Esophagus muscularis mucosa (tissue), 4 donors: ENCODE results near the gene DPYD.

Experiments used
- EP300 ChIP-seq: sonication (generic); formaldehyde crosslinking; IDR thresholded peaks from one replicate; pipeline ENCODE4 v1.6.1; 2017; ENCODE audit warnings: antibody characterized with exemption
- POLR2A ChIP-seq: fragments of 450-650 bp; IDR thresholded peaks from one replicate; pipeline ENCODE4 v1.6.1; 2017; ENCODE audit warnings: antibody characterized with exemption, moderate library complexity, mild to moderate bottlenecking, low read depth
- POLR2AphosphoS5 ChIP-seq, 2 donors: sonication (generic); formaldehyde crosslinking; IDR thresholded peaks; one replicate each; pipeline ENCODE4 v1.6.1; 2017; ENCODE audit warnings: antibody characterized with exemption in 2 of 2
- TF ChIP-seq, protein P1 (sequence below), 3 experiments: fragments of 200-600 bp in 2 of 3; fragments of 450-650 bp in 1 of 3; sonication (generic) in 2 of 3; IDR thresholded peaks; one replicate each; pipeline ENCODE4 v1.5.1; 2017 to 2019; ENCODE audit warnings: antibody characterized with exemption in 3 of 3, mild to moderate bottlenecking in 2 of 3, moderate library complexity in 1 of 3

DNA sequence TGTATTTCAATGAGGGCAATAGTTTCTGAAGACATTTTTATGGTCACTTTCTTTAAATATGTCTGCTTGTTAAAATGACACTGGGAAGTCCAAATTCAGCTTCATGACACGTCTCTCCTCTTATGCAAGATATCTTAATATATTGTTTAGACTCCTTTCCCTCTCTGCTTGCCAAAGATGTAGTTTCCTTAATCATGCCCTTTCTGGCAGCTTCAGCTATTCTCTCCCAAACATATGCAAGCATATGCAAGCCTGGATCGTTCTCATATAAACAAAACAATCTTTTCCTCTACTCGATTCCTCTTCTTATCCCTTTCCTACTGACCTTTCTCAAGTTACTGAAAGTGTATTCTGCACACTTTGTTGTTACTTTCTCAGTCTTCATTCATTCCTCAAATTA is 827.1 kb downstream of the DPYD start:
- TF ChIP-seq POLR2A: no peak
- TF ChIP-seq, protein P1, sequence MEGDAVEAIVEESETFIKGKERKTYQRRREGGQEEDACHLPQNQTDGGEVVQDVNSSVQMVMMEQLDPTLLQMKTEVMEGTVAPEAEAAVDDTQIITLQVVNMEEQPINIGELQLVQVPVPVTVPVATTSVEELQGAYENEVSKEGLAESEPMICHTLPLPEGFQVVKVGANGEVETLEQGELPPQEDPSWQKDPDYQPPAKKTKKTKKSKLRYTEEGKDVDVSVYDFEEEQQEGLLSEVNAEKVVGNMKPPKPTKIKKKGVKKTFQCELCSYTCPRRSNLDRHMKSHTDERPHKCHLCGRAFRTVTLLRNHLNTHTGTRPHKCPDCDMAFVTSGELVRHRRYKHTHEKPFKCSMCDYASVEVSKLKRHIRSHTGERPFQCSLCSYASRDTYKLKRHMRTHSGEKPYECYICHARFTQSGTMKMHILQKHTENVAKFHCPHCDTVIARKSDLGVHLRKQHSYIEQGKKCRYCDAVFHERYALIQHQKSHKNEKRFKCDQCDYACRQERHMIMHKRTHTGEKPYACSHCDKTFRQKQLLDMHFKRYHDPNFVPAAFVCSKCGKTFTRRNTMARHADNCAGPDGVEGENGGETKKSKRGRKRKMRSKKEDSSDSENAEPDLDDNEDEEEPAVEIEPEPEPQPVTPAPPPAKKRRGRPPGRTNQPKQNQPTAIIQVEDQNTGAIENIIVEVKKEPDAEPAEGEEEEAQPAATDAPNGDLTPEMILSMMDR (IDR thresholded peaks at IDR 0.05): no peak
- TF ChIP-seq EP300: no peak
- no peak for TF ChIP-seq POLR2AphosphoS5 (IDR thresholded peaks at IDR 0.05)
